ENCODE measurements around the gene ABCC6. TPM values are rescaled to one million over a fixed set of nuclear protein-coding genes. Genes with fewer than 3 reads are reported as not detected.

The ABCC6 gene
- total and polyA plus RNA-seq, 8 donors: 10.8 to 30.6 (median 15.7) TPM

DNA sequence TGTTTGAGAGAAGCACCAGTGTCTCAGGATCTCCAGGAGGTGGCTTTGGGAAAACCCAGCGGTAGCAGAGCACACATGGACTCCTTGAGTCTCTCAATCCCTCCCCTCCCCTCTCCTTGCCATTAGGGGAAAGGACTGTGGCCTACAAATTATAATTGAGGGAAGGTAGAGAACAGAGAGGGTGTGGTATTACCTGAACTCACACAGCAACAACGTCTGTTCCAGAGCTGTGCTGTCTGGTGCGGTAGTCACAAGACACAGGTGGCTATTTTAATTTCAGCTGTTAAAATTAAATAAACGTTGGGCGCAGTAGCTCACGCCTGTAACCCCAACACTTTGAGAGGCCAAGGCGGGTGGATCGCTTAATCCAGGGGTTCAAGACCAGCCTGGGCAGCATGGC lies 110.2 kb downstream of the ABCC6 start:
- Histone ChIP-seq H3K27me3 (no peaks in the 10 kb centered on the region), H3K36me3 (peaks cover 0 to 28% (median 3%) of the 10 kb centered on the region in 3 donors), H3K27ac (no peak overlapping the region), H3K4me3 (no peak overlapping the region), H3K9me3 (no peaks in the 10 kb centered on the region), H3K4me1 (peaks cover 0 to 3% (median 0%) of the 10 kb centered on the region in 3 donors)
- ATAC-seq (no peak), DNase-seq (no peak), FAIRE-seq (no peak)
- 92 to 98% methylated on average over 8 of the region's 8 CpGs for WGBS, 2 donors
- intact Hi-C loops (cut with DNase I): no loop called here
- TF ChIP-seq, protein P1, sequence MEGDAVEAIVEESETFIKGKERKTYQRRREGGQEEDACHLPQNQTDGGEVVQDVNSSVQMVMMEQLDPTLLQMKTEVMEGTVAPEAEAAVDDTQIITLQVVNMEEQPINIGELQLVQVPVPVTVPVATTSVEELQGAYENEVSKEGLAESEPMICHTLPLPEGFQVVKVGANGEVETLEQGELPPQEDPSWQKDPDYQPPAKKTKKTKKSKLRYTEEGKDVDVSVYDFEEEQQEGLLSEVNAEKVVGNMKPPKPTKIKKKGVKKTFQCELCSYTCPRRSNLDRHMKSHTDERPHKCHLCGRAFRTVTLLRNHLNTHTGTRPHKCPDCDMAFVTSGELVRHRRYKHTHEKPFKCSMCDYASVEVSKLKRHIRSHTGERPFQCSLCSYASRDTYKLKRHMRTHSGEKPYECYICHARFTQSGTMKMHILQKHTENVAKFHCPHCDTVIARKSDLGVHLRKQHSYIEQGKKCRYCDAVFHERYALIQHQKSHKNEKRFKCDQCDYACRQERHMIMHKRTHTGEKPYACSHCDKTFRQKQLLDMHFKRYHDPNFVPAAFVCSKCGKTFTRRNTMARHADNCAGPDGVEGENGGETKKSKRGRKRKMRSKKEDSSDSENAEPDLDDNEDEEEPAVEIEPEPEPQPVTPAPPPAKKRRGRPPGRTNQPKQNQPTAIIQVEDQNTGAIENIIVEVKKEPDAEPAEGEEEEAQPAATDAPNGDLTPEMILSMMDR (IDR thresholded peaks at IDR 0.05): no peak

DNA sequence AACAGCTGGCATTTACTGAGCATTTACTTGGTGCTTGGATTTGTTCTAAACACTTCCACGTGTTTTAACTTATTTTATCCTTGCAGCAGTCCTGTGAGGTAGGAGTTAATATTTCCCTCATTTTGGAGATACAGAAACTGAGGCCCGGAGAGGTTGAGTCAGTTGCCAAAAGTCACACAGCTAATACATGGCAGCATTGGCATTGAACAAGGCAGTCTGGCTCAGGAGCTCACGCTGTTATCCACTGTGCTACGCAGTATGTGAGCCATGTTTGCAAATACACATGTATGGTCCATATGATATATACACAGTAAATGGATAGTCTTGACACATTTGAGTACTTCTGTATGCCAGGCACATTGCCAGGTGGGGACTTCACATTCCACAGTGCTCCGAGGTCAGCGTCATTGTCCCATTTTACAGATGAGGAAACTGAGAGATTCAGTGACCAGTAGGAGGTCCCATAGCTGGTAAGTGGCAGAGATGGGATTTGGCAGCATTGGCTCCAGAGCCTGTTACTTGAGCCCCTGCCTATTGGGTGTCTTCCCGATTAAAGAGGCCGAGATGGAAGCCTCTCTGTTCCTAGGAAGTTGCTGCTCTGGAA lies 110.7 kb downstream of the ABCC6 start:
- no peak for FAIRE-seq
- ATAC-seq: no peak
- H3K9me3 ChIP-seq: no peaks in the 10 kb centered on the region
- DNase-seq: no peak
- no peaks in the 10 kb centered on the region for H3K27me3 ChIP-seq
- TF ChIP-seq, protein P1 (IDR thresholded peaks at IDR 0.05): no peak
- H3K4me3 ChIP-seq: no peak overlapping the region
- H3K27ac ChIP-seq: no peak overlapping the region
- H3K4me1 ChIP-seq: peaks cover 0 to 3% (median 0%) of the 10 kb centered on the region in 3 donors
- intact Hi-C loops (cut with DNase I): no loop called here
- peaks cover 0 to 28% (median 3%) of the 10 kb centered on the region in 3 donors for H3K36me3 ChIP-seq
- 80 to 83% methylated on average over 8 of the region's 8 CpGs for WGBS, 2 donors

DNA sequence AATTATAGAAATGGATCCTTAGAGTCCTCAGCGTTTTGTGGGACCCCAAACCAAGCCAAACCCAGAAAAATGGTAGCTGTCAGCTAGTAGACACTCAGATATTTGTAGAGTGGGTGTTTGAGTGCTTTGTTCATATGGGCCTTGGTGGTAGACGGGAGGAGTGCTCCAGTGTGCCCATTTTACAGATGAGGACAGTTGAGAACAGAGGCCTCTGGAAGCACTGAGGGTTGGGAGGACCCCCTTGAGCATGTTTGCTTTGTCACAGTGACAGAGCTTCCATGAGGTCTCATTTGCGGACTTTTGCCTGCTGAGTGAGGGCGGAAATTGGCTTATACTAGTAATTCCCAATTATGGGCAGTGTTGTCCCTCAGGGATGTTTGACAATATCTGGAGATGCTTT lies 111.7 kb downstream of the ABCC6 start:
- no peak for ATAC-seq
- intact Hi-C loops (cut with DNase I): no loop called here
- WGBS, 2 donors: 94 to 97% methylated on average over 4 of the region's 4 CpGs
- H3K36me3 ChIP-seq: peaks cover 0 to 28% (median 3%) of the 10 kb centered on the region in 3 donors
- FAIRE-seq: no peak
- TF ChIP-seq, protein P1 (IDR thresholded peaks at IDR 0.05): no peak
- no peaks in the 10 kb centered on the region for H3K9me3 ChIP-seq
- H3K4me3 ChIP-seq: no peak overlapping the region
- H3K27ac ChIP-seq: no peak overlapping the region
- peaks cover 0 to 3% (median 0%) of the 10 kb centered on the region in 3 donors for H3K4me1 ChIP-seq
- H3K27me3 ChIP-seq: no peaks in the 10 kb centered on the region
- no peak for DNase-seq

DNA sequence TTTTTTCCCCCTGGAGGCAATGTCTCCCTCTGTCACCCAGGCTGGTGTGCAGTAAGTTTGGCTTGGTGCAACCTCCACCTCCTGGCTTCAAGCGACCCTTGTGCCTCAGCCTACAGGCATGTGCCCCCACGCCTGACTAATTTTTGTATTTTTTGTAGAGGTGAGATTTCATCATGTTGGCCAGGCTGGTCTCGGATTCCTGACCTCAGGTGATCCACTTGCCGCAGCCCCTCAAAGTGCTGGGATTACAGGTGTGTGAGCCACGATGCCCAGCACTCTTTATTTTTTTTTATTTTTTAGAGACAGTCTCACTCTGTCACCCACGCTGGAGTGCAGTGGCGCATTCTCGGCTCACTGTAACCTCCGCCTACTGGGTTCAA lies 113.2 kb downstream of the ABCC6 start:
- Histone ChIP-seq H3K4me1 (peaks cover 0 to 3% (median 0%) of the 10 kb centered on the region in 3 donors), H3K27me3 (no peaks in the 10 kb centered on the region), H3K4me3 (no peak overlapping the region), H3K36me3 (peaks cover 0 to 22% (median 3%) of the 10 kb centered on the region in 3 donors), H3K27ac (peak overlapping the region in 3 of 4 donors; percentile 22 to 74 (median 48)), H3K9me3 (no peaks in the 10 kb centered on the region)
- DNase-seq (no peak), FAIRE-seq (no peak), ATAC-seq (no peak)
- WGBS, 2 donors: 96 to 97% methylated on average over 9 of the region's 9 CpGs
- intact Hi-C loops (cut with DNase I): no loop called here
- TF ChIP-seq, protein P1 (IDR thresholded peaks at IDR 0.05): no peak

DNA sequence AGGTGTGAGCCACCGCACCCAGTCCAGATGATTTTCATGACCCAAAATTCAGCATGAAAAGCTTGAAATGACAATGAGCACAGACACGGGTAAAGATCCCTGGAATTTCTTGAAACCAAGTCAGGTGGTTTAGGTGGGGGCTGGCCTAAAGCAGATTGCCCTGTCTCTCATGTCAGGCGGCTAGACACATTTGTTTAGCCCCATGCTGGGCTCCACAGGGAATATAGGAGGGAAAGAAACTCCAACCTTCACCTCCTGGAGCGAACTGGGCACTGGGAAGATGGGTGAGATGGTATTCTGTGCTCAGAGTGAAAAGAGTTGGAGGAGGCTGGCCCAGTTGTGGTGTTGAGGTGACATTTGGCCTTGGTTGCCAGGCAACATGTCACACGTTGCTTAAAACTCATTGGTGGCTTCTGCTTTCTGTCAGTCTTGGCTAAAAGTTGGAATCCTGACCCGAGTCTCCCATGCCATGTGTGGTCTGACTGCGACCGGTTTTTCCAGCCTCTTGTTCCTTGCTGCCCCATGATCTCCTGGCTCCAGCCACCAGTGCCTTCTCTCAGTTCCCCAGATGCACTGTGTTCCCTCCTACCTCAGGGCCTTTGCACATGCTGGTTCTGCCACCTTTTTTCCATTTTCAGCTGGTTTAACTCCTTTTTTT lies 113.7 kb downstream of the ABCC6 start:
- peak in 4 of 6 donors; percentile 47 to 74 (median 66) for DNase-seq

More for the DNA sequence above, 113.7 kb downstream of the ABCC6 start:
- no peak overlapping the region for H3K4me3 ChIP-seq
- intact Hi-C loops (cut with DNase I): no loop called here
- peaks cover 0 to 3% (median 0%) of the 10 kb centered on the region in 3 donors for H3K4me1 ChIP-seq
- no peaks in the 10 kb centered on the region for H3K27me3 ChIP-seq
- peaks cover 0 to 17% (median 3%) of the 10 kb centered on the region in 3 donors for H3K36me3 ChIP-seq
- FAIRE-seq: no peak
- no peaks in the 10 kb centered on the region for H3K9me3 ChIP-seq
- ATAC-seq: peak; percentile 82 to 91 (median 85)
- peak overlapping the region; percentile 33 to 74 (median 52) for H3K27ac ChIP-seq
- TF ChIP-seq, protein P1 (IDR thresholded peaks at IDR 0.05): no peak
- 40 to 41% methylated on average over 8 of the region's 8 CpGs for WGBS, 2 donors

Data from pancreas (tissue), 10 donors.